ENCODE data around the gene CAPZA2.
A peak's percentile ranks its signal among the peaks of the same experiment; 100 is the strongest.
"Not testable (repeated sequence)": the region's sequence is repeated elsewhere in the genome, so short reads cannot be mapped to it uniquely, and the experiment has no call there.

CAPZA2 gene

DNA sequence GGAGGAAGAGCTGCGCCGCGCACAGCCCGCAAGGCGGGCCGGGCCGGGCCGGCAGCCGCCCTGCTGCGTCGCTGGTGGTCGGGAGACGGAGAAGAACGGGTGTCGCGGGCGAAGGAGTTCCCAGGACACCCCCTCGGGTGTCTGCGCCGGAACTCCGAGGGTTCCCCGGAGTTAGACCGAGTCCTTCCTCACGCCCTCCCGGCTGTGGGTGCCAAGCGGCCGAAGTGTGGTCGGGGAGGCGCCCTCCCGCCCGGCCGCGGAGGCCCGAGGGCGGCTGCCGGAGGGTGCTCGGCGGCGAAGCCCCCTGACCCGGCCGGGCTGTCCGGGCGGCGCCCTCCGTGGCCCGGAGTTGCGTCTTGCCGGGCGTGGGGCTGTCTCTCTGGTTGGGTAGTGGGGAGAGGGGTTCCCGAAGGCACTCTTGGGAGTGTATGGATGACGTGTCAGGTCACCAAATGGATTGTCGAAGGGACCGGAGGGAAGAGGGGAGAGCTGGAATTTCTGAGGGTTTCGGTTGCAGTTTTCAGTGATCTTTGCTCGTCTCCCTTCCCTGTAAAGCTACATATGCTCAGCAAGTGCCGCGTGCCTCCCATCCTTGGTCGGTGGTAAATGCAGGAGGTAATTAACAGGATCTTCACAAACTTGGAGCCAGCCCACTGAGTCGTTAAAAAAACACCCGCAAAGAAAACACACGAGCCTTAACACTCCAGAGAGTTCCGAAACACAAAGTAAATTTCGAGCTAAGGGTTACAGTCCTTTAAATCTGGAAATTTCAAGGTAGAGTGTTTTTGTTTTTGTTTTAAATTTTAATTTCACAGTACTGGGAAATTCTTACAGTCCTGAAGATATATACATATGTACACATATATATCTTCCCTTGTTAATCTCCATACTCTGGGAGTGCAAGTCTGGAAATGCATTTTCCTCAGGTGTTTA is 91.8 kb downstream of the CAPZA2 start:
- DNase-seq (ENCODE audit: low spot score): peak; percentile 47

DNA sequence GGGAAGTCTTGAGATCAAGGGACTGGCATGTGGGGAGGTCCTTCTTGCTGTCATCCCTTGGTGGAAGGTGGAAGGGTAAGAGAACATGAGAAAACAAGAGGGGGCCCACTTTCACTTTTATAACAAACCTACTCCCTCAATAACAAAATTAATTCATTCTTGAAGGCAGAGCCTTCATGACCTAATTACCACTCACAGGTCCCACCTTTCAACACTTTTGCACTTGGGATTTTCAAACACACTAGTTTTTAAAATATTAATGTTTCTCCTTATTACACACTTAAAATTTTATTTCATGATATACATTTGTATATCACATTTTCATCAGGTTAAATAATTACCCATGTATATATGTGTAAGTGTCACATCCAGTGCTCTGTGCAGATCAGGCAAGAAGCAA is 93.0 kb downstream of the CAPZA2 start:
- no peak for DNase-seq (ENCODE audit: low spot score)

DNA sequence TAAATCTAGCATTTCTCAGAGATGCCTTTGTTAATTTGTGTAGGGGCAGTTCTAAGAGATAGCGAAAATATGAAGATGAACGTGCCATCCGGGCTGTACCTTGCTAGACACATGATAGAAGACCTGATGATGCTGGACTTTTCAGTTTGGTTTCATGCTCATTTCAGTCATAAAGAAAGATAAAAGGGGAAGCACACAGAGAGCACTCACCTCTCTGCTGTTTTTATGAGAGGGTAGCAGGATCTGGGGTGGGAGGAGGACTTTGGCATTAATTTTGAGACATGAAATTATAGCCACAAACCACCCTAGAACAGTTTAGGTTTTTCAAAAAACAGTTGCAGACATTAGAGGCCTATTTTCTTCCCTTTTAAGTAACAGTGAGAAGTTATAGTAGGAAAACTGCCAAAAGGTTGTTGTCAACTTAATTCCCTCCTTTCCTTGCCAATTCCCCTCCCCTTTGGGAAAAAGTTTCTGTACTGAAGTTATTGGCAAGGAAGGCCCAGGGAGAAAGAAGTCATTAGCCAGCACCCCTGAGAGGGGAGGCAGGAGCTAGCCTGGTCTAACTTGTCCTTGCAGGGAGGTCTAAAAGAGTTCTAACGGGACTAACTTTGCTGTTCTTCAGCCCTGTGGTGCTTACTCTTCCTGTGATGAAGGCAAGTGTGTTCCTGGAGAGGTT is 93.6 kb downstream of the CAPZA2 start:
- DNase-seq (ENCODE audit: low spot score): peak; percentile 25

DNA sequence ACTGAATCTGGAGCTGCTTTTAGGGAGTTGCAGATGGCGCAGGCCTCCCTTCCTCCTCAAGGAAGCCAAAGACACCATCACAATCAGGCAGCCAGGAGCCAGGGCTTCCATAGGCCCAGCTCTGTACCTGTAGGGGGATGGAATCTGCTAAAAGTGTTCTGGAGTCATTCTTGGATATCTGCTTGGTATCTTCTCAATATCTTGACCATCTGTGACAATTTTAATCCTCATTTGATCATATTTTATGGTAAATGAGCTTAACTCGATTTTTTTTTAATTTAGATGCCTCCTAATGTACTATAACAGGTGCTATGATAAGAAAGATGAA is 94.1 kb downstream of the CAPZA2 start:
- DNase-seq (ENCODE audit: low spot score): no peak

DNA sequence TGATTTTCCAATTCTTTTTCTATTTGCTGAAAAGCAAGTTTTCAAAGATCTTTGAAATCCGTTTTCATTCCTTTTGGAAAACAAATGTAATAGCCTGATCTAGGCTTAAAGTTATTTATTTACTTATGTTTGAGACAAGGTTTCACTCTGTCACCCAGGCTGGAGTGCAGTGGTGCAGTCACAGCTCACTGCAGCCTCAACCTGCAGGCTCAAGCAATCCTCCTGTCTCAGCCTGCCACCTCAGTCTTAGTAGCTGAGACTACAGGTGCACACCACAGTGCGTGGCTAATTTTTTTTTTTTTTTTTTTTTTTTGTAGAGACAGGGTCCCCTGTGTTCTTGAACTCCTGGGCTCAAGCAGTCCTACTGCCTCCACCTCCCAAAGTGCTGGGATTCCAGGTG is 95.5 kb downstream of the CAPZA2 start:
- no peak for DNase-seq (ENCODE audit: low spot score)

DNA sequence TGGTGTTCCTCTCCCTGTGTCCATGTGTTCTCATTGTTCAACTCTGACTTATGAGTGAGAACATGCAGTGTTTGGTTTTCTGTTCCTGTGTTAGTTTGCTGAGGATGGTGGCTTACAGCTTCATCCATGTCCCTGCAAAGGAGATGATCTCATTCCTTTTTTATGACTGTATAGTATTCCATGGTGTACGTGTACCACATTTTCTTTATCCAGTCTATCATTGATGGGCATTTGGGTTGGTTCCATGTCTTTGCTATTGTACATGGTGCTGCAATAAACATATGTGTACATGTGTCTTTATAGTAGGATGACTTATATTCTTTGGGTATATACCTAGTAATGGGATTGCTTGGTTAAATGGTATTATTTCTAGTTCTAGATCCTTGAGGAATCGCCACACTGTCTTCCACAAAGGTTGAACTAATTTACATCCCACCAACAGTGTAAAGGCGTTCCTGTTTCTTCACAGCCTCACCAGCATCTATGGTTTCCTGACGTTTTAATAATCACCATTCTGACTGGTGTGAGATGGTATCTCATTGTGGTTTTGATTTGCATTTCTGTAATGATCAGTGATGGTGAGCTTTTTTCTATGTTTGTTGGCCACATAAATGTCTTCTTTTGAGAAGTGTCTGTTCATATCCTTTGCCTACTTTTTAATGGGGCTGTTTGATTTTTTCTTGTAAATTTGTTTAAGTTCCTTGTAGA is 99.7 kb downstream of the CAPZA2 start:
- DNase-seq (ENCODE audit: low spot score): not testable (repeated sequence)

DNA sequence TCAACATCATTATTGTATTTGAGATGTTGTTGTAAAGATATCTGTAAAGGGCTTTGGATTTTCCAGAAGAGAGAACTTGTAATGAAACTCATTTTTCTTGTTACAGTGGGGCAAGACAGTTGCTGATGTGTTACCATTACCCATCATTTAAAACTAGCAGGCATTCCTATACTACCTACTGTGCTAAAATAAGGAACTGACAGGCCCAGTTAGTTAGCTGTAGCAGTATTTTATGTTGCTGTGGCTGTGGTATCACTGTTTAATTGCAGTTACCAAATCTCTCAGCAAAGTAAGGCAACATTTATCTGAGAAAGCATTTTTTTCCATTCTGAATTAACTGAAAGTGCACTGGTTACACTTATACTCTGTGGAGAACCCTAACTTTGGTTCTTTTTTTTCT is 100.8 kb downstream of the CAPZA2 start:
- DNase-seq (ENCODE audit: low spot score): no peak

DNA sequence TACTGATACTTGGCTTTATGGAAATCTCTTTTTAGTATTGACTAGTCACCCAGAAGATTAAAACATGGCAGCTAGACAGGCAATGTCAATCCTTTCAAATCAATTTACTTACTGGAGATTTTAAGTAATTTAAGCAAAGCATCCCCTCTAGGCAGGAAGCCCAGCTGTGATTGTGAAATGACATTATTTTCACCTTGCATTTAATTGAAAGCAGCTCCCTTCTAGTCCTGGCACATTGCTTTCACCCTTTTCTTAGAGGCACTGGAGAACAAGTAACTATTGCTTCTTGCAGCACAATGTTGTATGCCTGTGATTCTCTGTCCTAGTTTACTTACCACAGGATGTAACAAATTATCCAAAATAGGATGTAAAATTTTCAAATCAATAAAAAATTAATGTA is 104.2 kb downstream of the CAPZA2 start:
- no peak for DNase-seq (ENCODE audit: low spot score)

DNA sequence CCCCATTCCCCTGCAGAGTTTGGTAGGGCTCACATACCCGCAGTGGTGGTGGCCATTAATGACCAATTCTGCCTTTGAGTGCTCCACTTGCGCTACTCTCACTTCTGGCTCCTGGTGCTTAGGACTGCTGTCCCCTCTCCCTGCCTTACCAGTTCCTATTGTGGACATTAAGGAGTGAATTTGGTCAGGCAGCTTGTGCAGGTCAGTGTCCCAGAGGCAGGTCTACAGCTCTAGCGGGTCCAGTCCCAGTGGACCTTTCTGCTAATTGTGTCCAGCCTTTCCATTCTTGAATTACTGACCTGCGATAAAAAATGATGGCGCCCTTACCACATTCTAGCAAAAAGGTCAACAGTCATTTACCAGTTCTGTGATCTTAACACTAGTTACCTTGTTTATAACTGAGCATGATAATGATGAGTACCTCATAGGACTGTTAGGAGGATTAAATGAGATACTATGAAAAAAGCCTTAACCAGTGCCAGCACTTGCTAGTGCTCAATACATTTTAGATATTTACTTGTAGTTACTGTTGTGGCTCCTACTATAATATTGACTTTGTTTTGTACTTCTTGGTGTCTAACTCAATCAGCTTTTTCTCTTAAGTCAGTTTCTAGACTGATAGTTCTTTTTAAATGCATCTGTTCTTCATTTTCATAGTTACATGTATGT is 105.0 kb downstream of the CAPZA2 start:
- no peak for DNase-seq (ENCODE audit: low spot score)

DNA sequence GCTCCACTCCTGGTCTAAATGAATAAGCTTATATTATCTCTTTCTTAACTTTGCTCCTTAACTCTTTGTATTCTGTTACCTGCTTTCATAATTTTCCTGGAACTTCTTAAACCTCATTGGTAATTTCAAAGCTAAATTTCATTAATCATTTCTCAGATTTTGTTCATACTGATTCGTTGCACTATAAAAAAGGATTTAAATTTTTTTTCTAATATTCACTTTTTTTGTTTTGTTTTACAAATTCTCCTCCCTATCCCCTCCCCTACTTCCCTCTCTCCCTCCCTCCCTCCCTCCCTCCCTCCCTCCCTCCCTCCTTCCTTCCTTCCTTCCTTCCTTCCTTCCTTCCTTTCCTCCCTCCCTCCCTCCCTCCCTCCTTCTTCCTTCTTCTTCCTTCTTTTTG is 105.6 kb downstream of the CAPZA2 start:
- DNase-seq (ENCODE audit: low spot score): no peak

DNA sequence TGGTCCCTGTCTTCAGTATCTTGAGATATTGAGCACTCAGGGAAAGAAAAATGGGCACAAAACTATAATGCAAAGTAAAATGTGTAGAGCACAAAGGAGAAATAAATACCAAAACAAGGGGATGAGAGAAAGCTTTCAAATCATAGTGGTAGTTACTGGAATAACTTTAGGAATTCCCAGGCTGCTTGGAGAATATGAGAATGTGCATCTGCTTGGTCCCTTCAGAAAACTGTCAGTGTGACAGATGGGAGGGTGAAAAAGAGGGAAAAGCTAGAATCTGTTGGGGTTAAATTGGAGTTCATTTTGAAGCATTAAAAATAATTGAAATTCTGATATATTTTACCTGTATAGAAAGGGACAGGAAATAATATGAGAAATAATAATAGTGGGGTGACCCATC is 106.2 kb downstream of the CAPZA2 start:
- DNase-seq (ENCODE audit: low spot score): no peak

DNA sequence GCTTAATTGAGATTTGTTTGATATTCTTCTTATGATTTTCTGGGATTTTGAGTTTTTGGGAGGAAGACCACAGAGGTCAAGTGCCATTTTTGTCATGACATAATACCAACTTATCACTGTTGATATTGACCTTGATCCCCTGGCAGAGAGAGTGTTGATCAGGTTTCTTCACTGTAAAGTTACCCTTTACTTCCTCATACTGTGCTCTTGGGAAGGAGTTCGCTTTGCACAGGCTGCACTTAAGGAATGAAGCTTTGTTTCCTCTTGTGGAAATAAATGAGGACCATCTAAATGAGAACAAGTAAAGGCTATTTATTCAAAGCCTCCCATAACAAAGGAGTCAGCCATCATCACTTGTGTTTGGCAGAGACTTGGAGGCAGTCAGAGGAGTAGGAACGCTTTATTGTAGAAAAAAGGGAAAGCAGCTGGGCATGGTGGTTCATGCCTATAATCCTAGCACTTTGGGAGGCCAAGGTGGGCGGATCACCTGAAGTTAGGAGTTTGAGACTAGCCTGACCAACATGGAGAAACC is 107.0 kb downstream of the CAPZA2 start:
- no peak for DNase-seq (ENCODE audit: low spot score)

DNA sequence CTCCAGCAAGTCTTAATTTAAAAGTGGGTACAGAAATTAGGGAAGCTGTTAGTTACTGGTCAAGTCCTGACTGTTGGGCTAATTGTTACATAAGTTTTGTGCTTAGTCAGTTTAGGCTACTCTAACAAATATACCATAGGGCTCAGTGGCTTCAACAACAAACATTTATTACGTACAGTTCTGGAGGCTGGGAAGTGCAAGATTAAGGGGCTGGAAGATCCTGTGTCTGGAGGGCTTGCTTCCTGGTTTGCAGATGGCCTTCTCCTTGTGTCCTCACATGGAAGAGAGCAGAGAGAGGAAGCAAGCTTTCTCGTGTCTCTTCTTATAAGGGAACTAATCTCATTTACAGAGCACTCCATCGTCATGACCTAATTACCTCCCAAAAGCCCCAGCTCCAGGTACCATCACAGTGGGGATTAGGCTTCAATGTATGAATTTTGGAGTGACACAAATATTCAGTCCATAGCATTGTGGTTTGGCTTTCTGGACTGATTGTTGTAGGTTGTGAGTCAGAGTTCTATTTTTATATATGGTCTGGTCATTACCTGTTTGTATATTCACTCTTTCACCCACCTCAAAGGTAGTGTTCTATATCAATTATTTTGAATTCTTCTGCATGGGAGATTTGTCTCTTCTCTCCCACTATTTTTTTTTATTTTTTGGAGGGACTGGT is 108.0 kb downstream of the CAPZA2 start:
- DNase-seq (ENCODE audit: low spot score): no peak

DNA sequence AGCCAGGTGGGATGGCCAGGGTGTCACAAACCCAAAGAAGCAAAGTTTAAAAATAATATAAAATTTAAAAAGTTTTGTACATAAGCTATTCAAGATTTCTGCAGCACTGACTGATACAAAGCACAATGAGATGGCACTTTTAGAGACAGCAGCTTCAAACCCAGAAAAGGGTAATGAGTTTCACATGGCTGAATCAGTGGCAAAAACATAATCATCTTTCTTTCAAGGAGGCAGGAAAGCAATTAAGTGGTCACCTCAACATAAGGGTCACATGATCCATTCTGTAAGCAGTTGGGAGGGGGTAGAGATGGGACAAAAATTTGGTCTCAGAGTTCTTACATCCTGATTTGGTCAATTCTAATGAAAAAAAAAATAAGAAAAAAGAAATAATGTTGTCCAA is 108.8 kb downstream of the CAPZA2 start:
- DNase-seq (ENCODE audit: low spot score): not testable (repeated sequence)
